Thymus (tissue), 11 donors: ENCODE results near the gene COL23A1. TPM values are rescaled to one million over a fixed set of nuclear protein-coding genes. Genes with fewer than 3 reads are reported as not detected.

ENCODE experiments used
- DNase-seq, 9 donors: peaks; one replicate each; pipeline ENCODE4 v3.0.0-alpha.2; 2013; ENCODE audit warnings: low spot score in 9 of 9, low read depth in 6 of 9, missing footprints in 1 of 9
- H3K27ac ChIP-seq, 2 donors: one replicate each; pipeline ENCODE4 v1.5.1; 2013; ENCODE audit warnings: control low read depth in 1 of 2, low read depth in 1 of 2, low read length in 1 of 2, mild to moderate bottlenecking in 1 of 2, moderate library complexity in 1 of 2
- H3K27me3 ChIP-seq, 2 donors: one replicate each; pipeline ENCODE4 v1.5.1; 2013; ENCODE audit warnings: low read length in 1 of 2; ENCODE audit not compliant: control insufficient read depth in 2 of 2, insufficient read depth in 1 of 2
- H3K36me3 ChIP-seq, 2 donors: one replicate each; pipeline ENCODE4 v1.5.1; 2013; ENCODE audit warnings: low read length in 1 of 2, mild to moderate bottlenecking in 1 of 2, moderate library complexity in 1 of 2; ENCODE audit not compliant: control insufficient read depth in 2 of 2, insufficient read depth in 2 of 2
- H3K4me1 ChIP-seq, 2 donors: one replicate each; pipeline ENCODE4 v1.5.1; 2013; ENCODE audit warnings: low read length in 2 of 2; ENCODE audit not compliant: control insufficient read depth in 2 of 2, insufficient read depth in 2 of 2
- H3K4me3 ChIP-seq, 2 donors: one replicate each; pipeline ENCODE4 v1.5.1; 2013; ENCODE audit warnings: low read length in 2 of 2, control low read depth in 1 of 2, mild to moderate bottlenecking in 1 of 2
- H3K9me3 ChIP-seq, 2 donors: one replicate each; pipeline ENCODE4 v1.5.1; 2013; ENCODE audit warnings: low read length in 1 of 2, mild to moderate bottlenecking in 1 of 2; ENCODE audit not compliant: control insufficient read depth in 2 of 2, insufficient read depth in 1 of 2
- WGBS: extraction: QIAGEN DNeasy Blood & Tissue Kit; methylation state at CpG from one replicate; pipeline ENCODE4 v1.1.7; 2013; 5-methylcytosine and 5-hydroxymethylcytosine counted together
- polyA plus RNA-seq: library from polyadenylated mRNA; stranded (reverse); fragments of 200-250 nt; gene quantifications from one replicate; pipeline ENCODE4 v1.2.3, GENCODE V29; 2013
- total RNA-seq: library from RNA; stranded (reverse); fragments of 120-200 nt; gene quantifications from one replicate; pipeline ENCODE4 v1.2.4, GENCODE V29; 2013
- donor health status: healthy.

COL23A1 gene
- total and polyA plus RNA-seq, 2 donors: 1.5 to 2.6 TPM

DNA sequence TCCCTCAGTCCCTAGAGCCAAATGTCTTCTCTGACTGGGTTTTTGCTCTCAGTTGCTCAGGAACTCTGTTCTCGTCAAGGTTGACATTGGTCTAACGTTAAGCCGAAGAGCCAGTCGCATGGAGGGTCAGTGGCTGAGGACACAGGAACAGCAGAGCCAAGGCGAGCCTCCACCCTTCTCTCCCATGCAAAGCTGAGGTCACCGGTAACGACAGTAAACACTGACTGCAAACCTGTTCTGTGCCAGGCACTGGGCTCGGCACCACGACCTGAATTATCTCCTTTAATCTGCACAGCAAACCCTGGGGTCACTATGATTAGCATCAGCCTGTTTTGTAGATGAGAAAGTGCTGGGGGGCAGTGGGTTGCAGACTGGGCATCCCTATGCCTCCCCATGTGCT is 171.0 kb downstream of the COL23A1 start:
- peak overlapping the region in 1 of 2 donors; percentile 19 for H3K27ac ChIP-seq
- no peak for DNase-seq
- no peaks in the 10 kb centered on the region for H3K27me3 ChIP-seq
- peaks cover 0 to 8% of the 10 kb centered on the region in 2 donors for H3K36me3 ChIP-seq
- peaks cover 10 to 45% of the 10 kb centered on the region in 2 donors for H3K4me1 ChIP-seq
- no peaks in the 10 kb centered on the region for H3K9me3 ChIP-seq
- WGBS: 98% methylated on average over 9 of the region's 9 CpGs
- H3K4me3 ChIP-seq: no peak overlapping the region

DNA sequence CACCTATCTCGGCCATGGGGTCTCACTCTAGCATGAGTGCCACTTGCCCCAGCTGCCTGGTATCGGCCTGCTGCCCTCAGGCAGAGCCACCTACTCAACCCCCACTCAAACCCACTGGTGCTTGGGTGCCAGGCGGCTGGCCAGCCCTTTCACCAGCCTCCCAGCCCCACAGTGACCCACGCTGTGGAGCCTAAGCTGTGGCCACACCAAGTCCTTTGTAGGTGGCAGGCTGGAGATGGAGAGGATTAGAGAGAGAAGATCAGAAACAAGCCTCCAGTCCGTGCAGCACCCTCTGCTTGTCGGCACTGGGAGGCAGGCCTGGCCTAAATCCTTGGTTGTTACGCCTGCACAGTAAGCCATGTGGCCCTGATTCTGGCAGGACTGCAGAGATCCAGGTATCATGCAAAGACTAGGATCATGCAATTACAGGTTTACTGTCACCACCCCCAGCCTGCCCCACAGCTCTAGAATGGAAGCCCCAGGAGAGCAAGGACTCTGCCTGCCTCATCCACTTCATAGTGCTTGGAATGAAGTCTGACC is 171.7 kb downstream of the COL23A1 start:
- DNase-seq: no peak
- WGBS: 98% methylated on average over 7 of the region's 7 CpGs
- Histone ChIP-seq H3K4me1 (peaks cover 10 to 51% of the 10 kb centered on the region in 2 donors), H3K9me3 (no peaks in the 10 kb centered on the region), H3K27ac (no peak overlapping the region), H3K4me3 (no peak overlapping the region), H3K36me3 (peaks cover 2 to 8% of the 10 kb centered on the region in 2 donors), H3K27me3 (no peaks in the 10 kb centered on the region)

DNA sequence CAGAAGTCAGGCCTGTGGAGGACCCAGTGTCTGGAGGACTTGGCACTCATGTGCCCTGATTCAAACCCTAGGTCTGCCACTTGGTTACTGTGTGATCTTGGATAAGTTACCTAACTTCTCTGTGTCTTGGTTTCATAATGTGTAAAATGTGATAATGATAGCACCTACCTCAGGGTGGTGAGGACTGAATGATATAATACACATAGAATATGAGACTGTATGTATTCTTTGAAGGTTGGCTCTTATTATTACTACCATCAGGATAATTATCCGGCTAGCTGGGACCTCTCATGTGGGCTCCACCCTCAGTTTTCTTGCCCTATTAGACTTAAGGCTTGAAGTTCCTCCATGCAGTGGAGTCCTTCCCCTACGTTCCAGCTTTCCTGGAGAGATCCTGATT is 172.2 kb downstream of the COL23A1 start:
- H3K4me1 ChIP-seq: peaks cover 10 to 51% of the 10 kb centered on the region in 2 donors
- no peak overlapping the region for H3K4me3 ChIP-seq
- H3K27ac ChIP-seq: no peak overlapping the region
- WGBS: 96% methylated on average over 2 of the region's 2 CpGs
- DNase-seq: no peak
- H3K27me3 ChIP-seq: no peaks in the 10 kb centered on the region
- H3K36me3 ChIP-seq: peaks cover 2 to 5% of the 10 kb centered on the region in 2 donors
- H3K9me3 ChIP-seq: no peaks in the 10 kb centered on the region

- Histone ChIP-seq H3K9me3 (no peaks in the 10 kb centered on the region), H3K36me3 (peaks cover 2 to 5% of the 10 kb centered on the region in 2 donors), H3K27me3 (no peaks in the 10 kb centered on the region), H3K27ac (no peak overlapping the region), H3K4me1 (peaks cover 10 to 51% of the 10 kb centered on the region in 2 donors), H3K4me3 (no peak overlapping the region)
- DNase-seq: peak in 1 of 9 donors; percentile 24
- WGBS: 21% methylated on average over 13 of the region's 13 CpGs
Observed at GRCh38 chr5:178417391-178417811, 172.8 kb downstream of the COL23A1 start.

- Histone ChIP-seq H3K27ac (no peak overlapping the region), H3K27me3 (no peaks in the 10 kb centered on the region), H3K4me1 (peaks cover 10 to 51% of the 10 kb centered on the region in 2 donors), H3K4me3 (no peak overlapping the region), H3K9me3 (no peaks in the 10 kb centered on the region), H3K36me3 (peaks cover 2 to 5% of the 10 kb centered on the region in 2 donors)
- no peak for DNase-seq
- 86% methylated on average over 6 of the region's 6 CpGs for WGBS
Observed at GRCh38 chr5:178416919-178417318, 173.3 kb downstream of the COL23A1 start.

- H3K9me3 ChIP-seq: no peaks in the 10 kb centered on the region
- no peak overlapping the region for H3K4me3 ChIP-seq
- H3K4me1 ChIP-seq: peaks cover 10 to 50% of the 10 kb centered on the region in 2 donors
- H3K36me3 ChIP-seq: peaks cover 2 to 5% of the 10 kb centered on the region in 2 donors
- no peaks in the 10 kb centered on the region for H3K27me3 ChIP-seq
- WGBS: 97% methylated on average over 12 of the region's 12 CpGs
- DNase-seq: no peak
- no peak overlapping the region for H3K27ac ChIP-seq
Observed at GRCh38 chr5:178416206-178416882, 173.8 kb downstream of the COL23A1 start.

DNA sequence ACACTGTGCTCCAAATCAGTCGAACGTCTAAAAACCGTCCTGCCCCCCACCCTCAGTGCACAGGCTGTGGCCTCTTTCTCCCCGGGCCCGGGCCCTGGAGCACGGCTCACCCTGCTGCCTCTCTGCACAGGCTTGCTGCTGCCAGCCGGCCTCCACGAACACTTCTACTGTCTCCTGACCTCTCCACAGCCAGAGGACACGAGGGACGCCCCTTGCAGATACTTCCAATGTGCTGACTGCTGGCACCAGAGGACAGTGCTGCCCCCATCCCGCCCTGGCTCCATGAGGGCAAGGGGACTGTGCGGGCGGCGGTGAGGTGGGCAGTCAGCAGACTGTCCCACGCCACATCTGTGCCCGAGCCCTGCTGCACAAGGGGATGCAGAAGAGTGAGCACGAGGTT is 174.8 kb downstream of the COL23A1 start:
- Histone ChIP-seq H3K4me3 (no peak overlapping the region), H3K9me3 (no peaks in the 10 kb centered on the region), H3K27ac (no peak overlapping the region), H3K27me3 (no peaks in the 10 kb centered on the region), H3K4me1 (peaks cover 10 to 41% of the 10 kb centered on the region in 2 donors), H3K36me3 (peaks cover 2 to 5% of the 10 kb centered on the region in 2 donors)
- WGBS: 91% methylated on average over 17 of the region's 17 CpGs
- DNase-seq: no peak

DNA sequence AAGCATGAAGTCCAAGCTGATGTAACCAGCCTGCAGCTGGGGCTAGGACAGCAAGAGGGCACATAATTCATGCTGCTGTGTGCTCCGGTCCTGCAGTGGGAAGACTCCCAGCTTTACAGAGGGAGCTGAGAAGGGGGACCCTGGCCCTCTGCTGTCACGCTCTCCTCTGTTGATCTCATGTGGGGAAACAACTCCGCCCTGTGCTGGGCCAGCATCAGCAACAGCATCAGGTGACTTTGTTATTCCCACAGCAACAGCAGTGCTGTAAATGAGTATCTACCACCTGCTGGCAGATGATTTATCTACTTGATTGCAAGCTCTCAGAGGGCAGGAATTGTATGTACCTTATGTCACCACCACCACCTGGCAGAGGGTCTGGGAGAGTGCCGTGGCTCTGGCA is 176.2 kb downstream of the COL23A1 start:
- Histone ChIP-seq H3K36me3 (peaks cover 2 to 5% of the 10 kb centered on the region in 2 donors), H3K27me3 (no peaks in the 10 kb centered on the region), H3K27ac (no peak overlapping the region), H3K9me3 (no peaks in the 10 kb centered on the region), H3K4me3 (no peak overlapping the region), H3K4me1 (peaks cover 9 to 31% of the 10 kb centered on the region in 2 donors)
- peak in 1 of 9 donors; percentile 37 for DNase-seq
- WGBS: 92% methylated on average over 4 of the region's 4 CpGs

DNA sequence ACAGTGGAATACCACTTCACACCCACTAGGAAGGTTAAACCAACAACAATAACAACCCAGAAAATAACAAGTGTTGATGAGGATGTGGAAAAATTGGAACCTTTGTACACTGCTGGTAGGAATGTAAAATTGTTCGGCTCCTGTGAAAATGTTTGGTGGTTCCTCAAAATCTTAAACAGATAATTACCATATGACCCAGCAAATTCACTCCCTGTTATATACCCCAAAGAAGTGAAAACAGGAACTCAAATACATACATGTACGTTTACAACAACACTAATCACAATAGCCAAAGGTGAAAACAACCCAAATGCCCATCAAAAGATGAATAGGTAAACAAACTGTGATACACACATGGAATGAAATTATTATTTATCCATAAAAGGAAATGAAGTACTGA is 179.1 kb downstream of the COL23A1 start:
- Histone ChIP-seq H3K36me3 (peaks cover 2 to 5% of the 10 kb centered on the region in 2 donors), H3K4me1 (peaks cover 0 to 6% of the 10 kb centered on the region in 2 donors), H3K27me3 (no peaks in the 10 kb centered on the region), H3K4me3 (no peak overlapping the region), H3K27ac (no peak overlapping the region), H3K9me3 (no peaks in the 10 kb centered on the region)
- 64% methylated on average over 2 of the region's 2 CpGs for WGBS
- DNase-seq: no peak
